WTC11 (cell line): ENCODE measurements around the gene SLC7A10. TPM values are rescaled to one million over a fixed set of nuclear protein-coding genes. Genes with fewer than 3 reads are reported as not detected.

Source experiments
- CREB1 ChIP-seq: sonication (generic); formaldehyde crosslinking; IDR thresholded peaks from 2 replicates; pipeline ENCODE4 v1.8.0; 2023; ENCODE audit warnings: mild to moderate bottlenecking, missing genetic modification reagents
- E2F4 ChIP-seq: sonication (generic); formaldehyde crosslinking; IDR thresholded peaks from 2 replicates; pipeline ENCODE4 v1.8.1; 2022; ENCODE audit warnings: low read depth, mild to moderate bottlenecking, moderate library complexity, missing genetic modification reagents, borderline replicate concordance
- FOXK1 ChIP-seq: sonication (generic); formaldehyde crosslinking; IDR thresholded peaks from 2 replicates; pipeline ENCODE4 v1.8.0; 2022; ENCODE audit warnings: mild to moderate bottlenecking, moderate library complexity, missing genetic modification reagents
- GTF2I ChIP-seq: fragments of 250-450 bp; sonication (Bioruptor Pico); conservative IDR thresholded peaks from 2 replicates; pipeline ENCODE4 v1.4.0; 2021; ENCODE audit warnings: mild to moderate bottlenecking
- MYBL2 ChIP-seq: sonication (generic); formaldehyde crosslinking; IDR thresholded peaks from 2 replicates; pipeline ENCODE4 v1.8.1; 2023; ENCODE audit warnings: mild to moderate bottlenecking, moderate library complexity, missing genetic modification reagents
- SP1 ChIP-seq: sonication (generic); formaldehyde crosslinking; conservative IDR thresholded peaks from 2 replicates; pipeline ENCODE4 v1.8.1; 2022; ENCODE audit warnings: missing genetic modification reagents
- STAT6 ChIP-seq: sonication (generic); formaldehyde crosslinking; conservative IDR thresholded peaks from 2 replicates; pipeline ENCODE4 v1.8.1; 2023; ENCODE audit warnings: mild to moderate bottlenecking, low read depth, missing genetic modification reagents, moderate library complexity
- ZMAT4 ChIP-seq: fragments of 250-450 bp; sonication (Bioruptor Pico); IDR thresholded peaks from 2 replicates; pipeline ENCODE4 v1.9.0; 2021; ENCODE audit warnings: mild to moderate bottlenecking
- total RNA-seq: library from RNA; stranded (reverse); gene quantifications from 3 replicates; pipeline ENCODE4 v1.2.3, GENCODE V29; 2021
- TF ChIP-seq, protein P1 (sequence below): sonication (generic); formaldehyde crosslinking; IDR thresholded peaks from 2 replicates; pipeline ENCODE4 v1.8.0; 2022; ENCODE audit warnings: mild to moderate bottlenecking, missing genetic modification reagents
- TF ChIP-seq, protein P2 (sequence below): fragments of 250-450 bp; sonication (Bioruptor Pico); IDR thresholded peaks from 2 replicates; pipeline ENCODE4 v1.9.0; 2021; ENCODE audit warnings: mild to moderate bottlenecking, borderline replicate concordance
- TF ChIP-seq, protein P3 (sequence below): fragments of 250-450 bp; sonication (Bioruptor Pico); conservative IDR thresholded peaks from 2 replicates; pipeline ENCODE4 v1.9.0; 2021; ENCODE audit warnings: mild to moderate bottlenecking
- TF ChIP-seq, protein P4 (sequence below): sonication (generic); formaldehyde crosslinking; IDR thresholded peaks from 2 replicates; pipeline ENCODE4 v1.8.1; 2023; ENCODE audit warnings: mild to moderate bottlenecking, missing genetic modification reagents
- TF ChIP-seq, protein P5 (sequence below): fragments of 250-450 bp; sonication (Bioruptor Pico); IDR thresholded peaks from 2 replicates; pipeline ENCODE4 v1.9.0; 2021; ENCODE audit warnings: moderate library complexity, mild to moderate bottlenecking, inconsistent platforms, borderline replicate concordance

The SLC7A10 gene
- total RNA-seq, 1 experiment from 2014 or later = 4.2 TPM

GRCh38 chr19:33266974-33267484 is 41.4 kb upstream of the SLC7A10 start (continued):
- TF ChIP-seq, protein P1, sequence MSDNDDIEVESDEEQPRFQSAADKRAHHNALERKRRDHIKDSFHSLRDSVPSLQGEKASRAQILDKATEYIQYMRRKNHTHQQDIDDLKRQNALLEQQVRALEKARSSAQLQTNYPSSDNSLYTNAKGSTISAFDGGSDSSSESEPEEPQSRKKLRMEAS (CRISPR knock-in tag) = no peak
- TF ChIP-seq ZMAT4 (no peak), MYBL2 (CRISPR knock-in tag) (no peak), SP1 (CRISPR knock-in tag) (no peak), CREB1 (CRISPR knock-in tag) (no peak), E2F4 (no peak), GTF2I (CRISPR knock-in tag) (no peak), STAT6 (CRISPR knock-in tag) (no peak), FOXK1 (no peak)
- TF ChIP-seq, protein P2, sequence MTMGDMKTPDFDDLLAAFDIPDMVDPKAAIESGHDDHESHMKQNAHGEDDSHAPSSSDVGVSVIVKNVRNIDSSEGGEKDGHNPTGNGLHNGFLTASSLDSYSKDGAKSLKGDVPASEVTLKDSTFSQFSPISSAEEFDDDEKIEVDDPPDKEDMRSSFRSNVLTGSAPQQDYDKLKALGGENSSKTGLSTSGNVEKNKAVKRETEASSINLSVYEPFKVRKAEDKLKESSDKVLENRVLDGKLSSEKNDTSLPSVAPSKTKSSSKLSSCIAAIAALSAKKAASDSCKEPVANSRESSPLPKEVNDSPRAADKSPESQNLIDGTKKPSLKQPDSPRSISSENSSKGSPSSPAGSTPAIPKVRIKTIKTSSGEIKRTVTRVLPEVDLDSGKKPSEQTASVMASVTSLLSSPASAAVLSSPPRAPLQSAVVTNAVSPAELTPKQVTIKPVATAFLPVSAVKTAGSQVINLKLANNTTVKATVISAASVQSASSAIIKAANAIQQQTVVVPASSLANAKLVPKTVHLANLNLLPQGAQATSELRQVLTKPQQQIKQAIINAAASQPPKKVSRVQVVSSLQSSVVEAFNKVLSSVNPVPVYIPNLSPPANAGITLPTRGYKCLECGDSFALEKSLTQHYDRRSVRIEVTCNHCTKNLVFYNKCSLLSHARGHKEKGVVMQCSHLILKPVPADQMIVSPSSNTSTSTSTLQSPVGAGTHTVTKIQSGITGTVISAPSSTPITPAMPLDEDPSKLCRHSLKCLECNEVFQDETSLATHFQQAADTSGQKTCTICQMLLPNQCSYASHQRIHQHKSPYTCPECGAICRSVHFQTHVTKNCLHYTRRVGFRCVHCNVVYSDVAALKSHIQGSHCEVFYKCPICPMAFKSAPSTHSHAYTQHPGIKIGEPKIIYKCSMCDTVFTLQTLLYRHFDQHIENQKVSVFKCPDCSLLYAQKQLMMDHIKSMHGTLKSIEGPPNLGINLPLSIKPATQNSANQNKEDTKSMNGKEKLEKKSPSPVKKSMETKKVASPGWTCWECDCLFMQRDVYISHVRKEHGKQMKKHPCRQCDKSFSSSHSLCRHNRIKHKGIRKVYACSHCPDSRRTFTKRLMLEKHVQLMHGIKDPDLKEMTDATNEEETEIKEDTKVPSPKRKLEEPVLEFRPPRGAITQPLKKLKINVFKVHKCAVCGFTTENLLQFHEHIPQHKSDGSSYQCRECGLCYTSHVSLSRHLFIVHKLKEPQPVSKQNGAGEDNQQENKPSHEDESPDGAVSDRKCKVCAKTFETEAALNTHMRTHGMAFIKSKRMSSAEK = no peak
- TF ChIP-seq, protein P3, sequence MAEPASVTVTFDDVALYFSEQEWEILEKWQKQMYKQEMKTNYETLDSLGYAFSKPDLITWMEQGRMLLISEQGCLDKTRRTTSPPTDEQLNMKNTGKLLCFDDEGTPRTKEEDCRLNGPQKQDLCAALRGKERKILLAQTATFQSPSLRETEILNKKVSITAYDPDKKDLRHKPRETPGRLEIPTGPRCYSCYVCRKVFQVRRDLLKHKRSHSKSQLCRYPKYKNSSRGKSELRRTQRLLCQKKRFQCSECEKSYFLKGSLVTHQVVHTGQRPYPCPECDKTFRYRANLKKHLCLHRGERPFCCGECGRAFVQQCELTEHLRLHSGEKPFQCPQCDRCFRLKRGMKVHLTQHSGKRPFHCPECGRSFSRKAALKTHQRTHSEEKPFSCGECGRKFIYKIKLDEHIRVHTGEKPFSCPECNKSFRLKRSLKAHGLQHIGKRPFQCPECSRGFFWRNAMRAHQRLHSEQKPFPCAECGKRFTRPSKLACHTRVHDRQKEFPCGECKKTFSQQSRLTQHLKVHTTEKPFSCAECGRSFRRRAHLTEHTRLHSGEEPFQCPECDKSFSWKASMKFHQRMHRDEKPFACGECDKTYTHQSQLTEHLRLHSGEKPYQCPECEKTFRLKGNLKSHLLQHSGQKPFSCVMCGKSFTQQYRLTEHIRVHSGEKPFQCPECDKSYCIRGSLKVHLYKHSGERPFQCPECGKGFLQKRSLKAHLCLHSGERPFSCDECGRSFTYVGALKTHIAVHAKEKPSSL (CRISPR knock-in tag) = no peak
- TF ChIP-seq, protein P4, sequence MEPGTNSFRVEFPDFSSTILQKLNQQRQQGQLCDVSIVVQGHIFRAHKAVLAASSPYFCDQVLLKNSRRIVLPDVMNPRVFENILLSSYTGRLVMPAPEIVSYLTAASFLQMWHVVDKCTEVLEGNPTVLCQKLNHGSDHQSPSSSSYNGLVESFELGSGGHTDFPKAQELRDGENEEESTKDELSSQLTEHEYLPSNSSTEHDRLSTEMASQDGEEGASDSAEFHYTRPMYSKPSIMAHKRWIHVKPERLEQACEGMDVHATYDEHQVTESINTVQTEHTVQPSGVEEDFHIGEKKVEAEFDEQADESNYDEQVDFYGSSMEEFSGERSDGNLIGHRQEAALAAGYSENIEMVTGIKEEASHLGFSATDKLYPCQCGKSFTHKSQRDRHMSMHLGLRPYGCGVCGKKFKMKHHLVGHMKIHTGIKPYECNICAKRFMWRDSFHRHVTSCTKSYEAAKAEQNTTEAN (CRISPR knock-in tag) = no peak
- TF ChIP-seq, protein P5, sequence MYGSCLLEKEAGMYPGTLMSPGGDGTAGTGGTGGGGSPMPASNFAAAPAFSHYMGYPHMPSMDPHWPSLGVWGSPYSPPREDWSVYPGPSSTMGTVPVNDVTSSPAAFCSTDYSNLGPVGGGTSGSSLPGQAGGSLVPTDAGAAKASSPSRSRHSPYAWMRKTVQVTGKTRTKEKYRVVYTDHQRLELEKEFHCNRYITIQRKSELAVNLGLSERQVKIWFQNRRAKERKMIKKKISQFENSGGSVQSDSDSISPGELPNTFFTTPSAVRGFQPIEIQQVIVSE = no peak
